Endothelial cell of umbilical vein (primary cell): Measurements from ENCODE around the gene IGSF11.

ENCODE experiments used
- CTCF ChIP-seq, 2 donors: IDR thresholded peaks; 1 replicate in 1 of 2; 2 replicates in 1 of 2; pipeline ENCODE4 v1.5.1; 2011; ENCODE audit warnings: low read length in 2 of 2, mild to moderate bottlenecking in 2 of 2, moderate library complexity in 2 of 2, control low read depth in 1 of 2, inconsistent platforms in 1 of 2, low read depth in 1 of 2; ENCODE audit not compliant: insufficient read depth in 1 of 2; ENCODE audit errors: extremely low read depth in 1 of 2
- EZH2 ChIP-seq: IDR thresholded peaks from 2 replicates; pipeline ENCODE4 v1.6.1; 2012; ENCODE audit warnings: borderline replicate concordance, low read depth, mild to moderate bottlenecking, moderate library complexity, low read length, inconsistent platforms; ENCODE audit not compliant: severe bottlenecking
- FOS ChIP-seq: IDR thresholded peaks from 2 replicates; pipeline ENCODE4 v1.6.1; 2011; ENCODE audit warnings: mild to moderate bottlenecking, low read length, moderate library complexity, borderline replicate concordance; ENCODE audit not compliant: insufficient read depth
- GATA2 ChIP-seq: IDR thresholded peaks from 2 replicates; pipeline ENCODE4 v1.7.0; 2011; ENCODE audit warnings: low read depth, mild to moderate bottlenecking, moderate library complexity, mixed read lengths, low read length; ENCODE audit not compliant: insufficient read length, insufficient read depth
- JUN ChIP-seq: IDR thresholded peaks from 2 replicates; pipeline ENCODE4 v1.6.1; 2011; ENCODE audit warnings: borderline replicate concordance, low read depth; ENCODE audit not compliant: insufficient read length, insufficient read depth
- MAX ChIP-seq: IDR thresholded peaks from 2 replicates; pipeline ENCODE4 v1.6.1; 2011; ENCODE audit not compliant: insufficient read depth, insufficient read length
- MYC ChIP-seq: IDR thresholded peaks from one replicate; pipeline ENCODE4 v1.6.1; 2011; ENCODE audit warnings: mild to moderate bottlenecking, low read depth, low read length
- POLR2A ChIP-seq: IDR thresholded peaks from 2 replicates; pipeline ENCODE4 v1.6.1; 2012; ENCODE audit warnings: low read depth, mild to moderate bottlenecking, control low read depth, low read length
- POLR2AphosphoS5 ChIP-seq: IDR thresholded peaks from 2 replicates; pipeline ENCODE4 v1.6.1; 2012; ENCODE audit warnings: low read depth, mild to moderate bottlenecking, control low read depth, low read length, moderate library complexity; ENCODE audit not compliant: insufficient read depth

- TF ChIP-seq CTCF (IDR thresholded peaks at IDR 0.05; ENCODE audit: extremely low read depth in 1 of 2, insufficient read depth in 1 of 2, low read depth in 1 of 2, low read length in 2 of 2) (no peak), GATA2 (no peak), POLR2A (no peak), EZH2 (no peak), MAX (no peak), POLR2AphosphoS5 (no peak), FOS (no peak), JUN (no peak), MYC (no peak)
Measured at GRCh38 chr3:118850687-118851086, 184.0 kb downstream of the IGSF11 start.
